Subcutaneous abdominal adipose tissue (tissue), 5 donors: ENCODE data around the gene PHEX.

Source experiments
- H3K27ac ChIP-seq: one replicate; pipeline ENCODE4 v1.7.0; 2013; ENCODE audit warnings: low read depth, mild to moderate bottlenecking, inconsistent platforms, low read length, moderate library complexity
- H3K27me3 ChIP-seq, 5 donors: one replicate each; pipeline ENCODE4 v1.7.0; 2013; ENCODE audit warnings: low read length in 5 of 5, inconsistent platforms in 1 of 5; ENCODE audit not compliant: control insufficient read depth in 5 of 5, insufficient read depth in 4 of 5
- H3K36me3 ChIP-seq, 5 donors: one replicate each; pipeline ENCODE4 v1.7.0; 2013; ENCODE audit warnings: low read length in 5 of 5; ENCODE audit not compliant: control insufficient read depth in 5 of 5, insufficient read depth in 5 of 5
- H3K4me1 ChIP-seq, 5 donors: one replicate each; pipeline ENCODE4 v1.7.0; 2013; ENCODE audit warnings: low read length in 5 of 5, mild to moderate bottlenecking in 3 of 5, moderate library complexity in 1 of 5; ENCODE audit not compliant: control insufficient read depth in 5 of 5, insufficient read depth in 5 of 5
- H3K4me3 ChIP-seq, 5 donors: one replicate each; pipeline ENCODE4 v1.7.0; 2013; ENCODE audit warnings: low read length in 5 of 5, low read depth in 1 of 5
- H3K9ac ChIP-seq, 5 donors: one replicate each; pipeline ENCODE4 v1.7.0; 2013; ENCODE audit warnings: low read length in 5 of 5, mild to moderate bottlenecking in 4 of 5, moderate library complexity in 3 of 5
- H3K9me3 ChIP-seq, 5 donors: one replicate each; pipeline ENCODE4 v1.7.0; 2013; ENCODE audit warnings: low read length in 5 of 5; ENCODE audit not compliant: control insufficient read depth in 5 of 5
- donor health status: healthy.
- donor health status: healthy.
- donor health status: healthy.
- donor health status: healthy.
- donor health status: healthy.

PHEX gene

GRCh38 chrX:22135171-22135711 lies 103.1 kb downstream of the PHEX start:
- H3K27ac ChIP-seq = no peak overlapping the region
- H3K27me3 ChIP-seq = peaks cover 0 to 20% (median 6%) of the 10 kb centered on the region in 5 donors
- H3K4me1 ChIP-seq = peaks cover 0 to 3% (median 0%) of the 10 kb centered on the region in 5 donors
- no peaks in the 10 kb centered on the region for H3K9me3 ChIP-seq
- no peaks in the 10 kb centered on the region for H3K36me3 ChIP-seq
- H3K4me3 ChIP-seq = no peak overlapping the region
- H3K9ac ChIP-seq = no peak overlapping the region

DNA sequence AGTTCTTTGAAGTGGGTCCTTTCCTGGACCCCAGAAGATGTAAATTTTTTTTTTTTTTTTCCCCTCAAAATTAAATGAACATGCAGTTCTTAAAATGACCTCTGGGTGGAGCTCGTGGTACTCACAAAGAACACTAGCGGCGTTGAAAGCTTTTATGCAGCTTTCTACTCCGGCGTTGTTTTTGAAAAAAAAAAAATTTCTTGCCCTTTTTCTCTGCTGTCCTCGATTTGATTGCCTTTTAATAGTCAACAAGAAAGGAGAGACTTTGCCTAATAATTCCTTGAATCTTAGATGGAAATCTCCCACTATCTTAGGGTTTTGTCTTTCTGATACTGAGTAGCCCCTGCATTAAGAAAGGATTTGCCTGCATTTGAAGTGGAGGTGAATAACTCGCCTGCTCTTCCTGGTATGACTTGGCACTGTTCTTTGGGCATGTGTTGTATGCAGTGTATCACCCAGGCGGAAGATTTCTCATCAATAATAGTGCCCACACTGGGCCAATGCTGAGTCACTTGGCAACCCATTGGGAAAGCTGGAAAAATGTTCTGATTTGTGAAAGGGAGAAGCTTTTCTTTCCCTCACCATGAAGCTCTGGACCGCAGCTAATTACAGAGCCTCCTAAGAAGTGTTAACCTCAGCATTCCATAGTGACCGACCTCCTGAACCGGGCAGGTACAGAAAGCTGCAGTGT lies 104.0 kb downstream of the PHEX start:
- Histone ChIP-seq H3K4me1 (peaks cover 0 to 3% (median 0%) of the 10 kb centered on the region in 5 donors), H3K4me3 (no peak overlapping the region), H3K27me3 (peaks cover 0 to 24% (median 8%) of the 10 kb centered on the region in 5 donors), H3K9ac (no peak overlapping the region), H3K36me3 (no peaks in the 10 kb centered on the region), H3K9me3 (no peaks in the 10 kb centered on the region), H3K27ac (no peak overlapping the region)

DNA sequence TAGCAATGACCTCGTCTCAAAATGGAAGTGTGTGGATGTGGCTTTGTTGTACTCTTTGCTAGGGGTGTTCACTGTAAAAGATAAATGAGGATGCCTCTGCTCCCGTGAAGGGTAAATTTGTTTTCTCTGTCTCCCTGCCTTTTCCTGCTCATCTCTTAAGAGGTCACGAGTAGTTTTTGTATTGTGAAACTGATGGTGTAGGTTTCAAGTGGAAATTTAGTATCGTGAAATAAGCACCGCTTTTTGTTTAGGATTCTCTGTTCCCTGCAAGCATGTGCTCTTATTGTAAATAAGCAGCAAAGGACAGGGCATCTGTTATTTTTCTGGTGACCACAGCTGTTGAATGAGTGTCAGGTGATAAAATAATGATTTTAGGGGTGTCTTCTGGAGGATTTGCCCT lies 104.6 kb downstream of the PHEX start:
- Histone ChIP-seq H3K36me3 (no peaks in the 10 kb centered on the region), H3K27ac (no peak overlapping the region), H3K27me3 (peaks cover 0 to 26% (median 8%) of the 10 kb centered on the region in 5 donors), H3K9ac (no peak overlapping the region), H3K9me3 (no peaks in the 10 kb centered on the region), H3K4me3 (no peak overlapping the region), H3K4me1 (peaks cover 0 to 3% (median 0%) of the 10 kb centered on the region in 5 donors)

- Histone ChIP-seq H3K4me3 (no peak overlapping the region), H3K27me3 (peaks cover 0 to 18% (median 6%) of the 10 kb centered on the region in 5 donors), H3K36me3 (no peaks in the 10 kb centered on the region), H3K9me3 (no peaks in the 10 kb centered on the region), H3K27ac (no peak overlapping the region), H3K9ac (no peak overlapping the region), H3K4me1 (peaks cover 0 to 3% (median 0%) of the 10 kb centered on the region in 5 donors)
These were observed 107.7 kb downstream of the PHEX start for GRCh38 chrX:22139822-22140221.

- no peak overlapping the region for H3K4me3 ChIP-seq
- H3K27ac ChIP-seq = no peak overlapping the region
- H3K9me3 ChIP-seq = no peaks in the 10 kb centered on the region
- H3K36me3 ChIP-seq = no peaks in the 10 kb centered on the region
- H3K9ac ChIP-seq = no peak overlapping the region
- H3K4me1 ChIP-seq = peaks cover 0 to 3% (median 0%) of the 10 kb centered on the region in 5 donors
- H3K27me3 ChIP-seq = peaks cover 0 to 18% (median 6%) of the 10 kb centered on the region in 5 donors
These were observed 109.1 kb downstream of the PHEX start for GRCh38 chrX:22141047-22141730.

GRCh38 chrX:22147214-22147613 lies 115.1 kb downstream of the PHEX start:
- Histone ChIP-seq H3K9ac (no peak overlapping the region), H3K36me3 (no peaks in the 10 kb centered on the region), H3K4me3 (no peak overlapping the region), H3K27ac (no peak overlapping the region), H3K4me1 (no peaks in the 10 kb centered on the region), H3K9me3 (peaks cover 0 to 4% (median 2%) of the 10 kb centered on the region in 5 donors), H3K27me3 (peaks cover 0 to 4% (median 2%) of the 10 kb centered on the region in 5 donors)

DNA sequence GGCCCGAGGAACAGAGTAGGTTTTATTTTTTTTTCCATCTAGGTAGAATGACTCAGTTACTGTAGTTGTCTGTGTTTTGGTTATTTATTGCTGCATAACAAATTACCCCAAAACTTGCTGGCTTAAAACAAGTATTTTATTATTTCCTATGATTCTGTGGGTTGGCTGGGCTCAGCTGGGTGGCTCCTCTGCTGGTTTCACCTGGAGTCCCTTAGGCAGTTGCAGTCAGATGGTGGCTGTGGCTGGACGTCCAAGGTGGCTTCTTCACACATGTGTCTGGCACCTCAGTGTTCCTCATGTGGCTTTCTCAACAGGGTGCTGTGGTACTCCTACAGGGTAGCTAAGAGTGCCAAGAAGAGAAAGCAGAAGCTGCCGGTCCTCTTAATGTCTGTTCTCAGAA lies 115.8 kb downstream of the PHEX start:
- H3K4me1 ChIP-seq = no peaks in the 10 kb centered on the region
- H3K36me3 ChIP-seq = no peaks in the 10 kb centered on the region
- no peak overlapping the region for H3K4me3 ChIP-seq
- H3K27ac ChIP-seq = no peak overlapping the region
- H3K27me3 ChIP-seq = peaks cover 0 to 4% (median 2%) of the 10 kb centered on the region in 5 donors
- H3K9ac ChIP-seq = no peak overlapping the region
- H3K9me3 ChIP-seq = peaks cover 0 to 4% (median 2%) of the 10 kb centered on the region in 5 donors

DNA sequence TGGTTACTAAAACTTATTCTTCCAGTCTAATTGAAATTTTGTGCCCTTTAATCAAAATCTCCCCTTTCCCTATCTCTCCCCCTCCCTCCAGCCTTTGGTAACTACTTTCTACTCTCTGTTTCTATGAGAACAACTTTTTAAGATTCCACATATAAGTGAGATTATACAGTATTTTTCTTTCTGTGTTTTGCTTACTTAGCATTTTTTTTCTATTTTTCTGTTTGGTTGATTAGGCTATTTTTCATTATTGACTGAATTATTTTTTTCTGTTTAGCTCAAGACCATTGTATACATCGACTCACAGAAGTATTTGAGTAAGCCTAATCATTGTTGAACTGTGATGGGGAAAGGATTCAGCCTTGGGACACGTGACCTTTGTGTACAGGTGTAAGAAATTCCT lies 116.4 kb downstream of the PHEX start:
- no peak overlapping the region for H3K9ac ChIP-seq
- H3K27me3 ChIP-seq = peaks cover 0 to 3% (median 3%) of the 10 kb centered on the region in 5 donors
- no peak overlapping the region for H3K4me3 ChIP-seq
- no peaks in the 10 kb centered on the region for H3K4me1 ChIP-seq
- no peak overlapping the region for H3K27ac ChIP-seq
- peaks cover 0 to 4% (median 2%) of the 10 kb centered on the region in 5 donors for H3K9me3 ChIP-seq
- H3K36me3 ChIP-seq = no peaks in the 10 kb centered on the region

GRCh38 chrX:22150371-22150770 lies 118.2 kb downstream of the PHEX start:
- no peak overlapping the region for H3K4me3 ChIP-seq
- H3K9me3 ChIP-seq = peaks cover 0 to 4% (median 2%) of the 10 kb centered on the region in 5 donors
- peaks cover 0 to 9% (median 3%) of the 10 kb centered on the region in 5 donors for H3K27me3 ChIP-seq
- no peaks in the 10 kb centered on the region for H3K36me3 ChIP-seq
- no peaks in the 10 kb centered on the region for H3K4me1 ChIP-seq
- no peak overlapping the region for H3K27ac ChIP-seq
- no peak overlapping the region for H3K9ac ChIP-seq

GRCh38 chrX:22155126-22155525 lies 123.0 kb downstream of the PHEX start:
- Histone ChIP-seq H3K9me3 (no peaks in the 10 kb centered on the region), H3K36me3 (no peaks in the 10 kb centered on the region), H3K9ac (no peak overlapping the region)

More at GRCh38 chrX:22155126-22155525, 123.0 kb downstream of the PHEX start:
- H3K27ac ChIP-seq = no peak overlapping the region
- no peaks in the 10 kb centered on the region for H3K4me1 ChIP-seq
- H3K27me3 ChIP-seq = peaks cover 0 to 9% (median 3%) of the 10 kb centered on the region in 5 donors
- H3K4me3 ChIP-seq = no peak overlapping the region
